ENCODE data around the gene EGFLAM.
A peak's percentile ranks its signal among the peaks of the same experiment; 100 is the strongest.
"Not testable (repeated sequence)": the region's sequence is repeated elsewhere in the genome, so short reads cannot be mapped to it uniquely, and the experiment has no call there.

The EGFLAM gene

DNA sequence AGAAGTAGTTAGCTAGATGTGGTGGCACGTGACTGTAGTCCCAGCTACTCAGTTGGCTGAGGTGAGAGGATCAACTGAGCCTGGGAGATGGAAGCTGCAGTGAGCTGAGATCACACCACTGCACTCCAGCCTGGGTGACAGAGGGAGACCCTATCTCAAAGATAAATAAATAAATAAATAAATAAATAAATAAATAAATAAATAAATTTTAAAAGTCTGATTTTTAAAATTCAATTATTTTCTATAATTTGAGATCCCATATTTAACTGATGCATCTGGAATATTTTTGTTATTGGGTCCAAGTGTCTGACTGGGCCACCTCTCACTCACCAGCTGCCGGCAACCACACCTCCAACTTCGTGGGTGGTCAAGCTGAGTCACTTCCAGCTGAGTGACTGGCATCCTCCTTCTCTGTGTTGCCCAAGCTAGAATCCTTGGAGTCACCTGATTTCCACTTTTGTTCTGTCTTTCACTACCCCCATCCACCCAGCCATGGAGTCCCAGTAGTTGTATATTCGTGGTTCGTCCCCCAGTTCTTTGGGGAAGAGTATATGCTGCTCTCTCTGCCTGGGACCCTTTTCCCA, 70.9 kb downstream of the EGFLAM start:
- peak; percentile 29 for DNase-seq (ENCODE audit: low spot score)

DNA sequence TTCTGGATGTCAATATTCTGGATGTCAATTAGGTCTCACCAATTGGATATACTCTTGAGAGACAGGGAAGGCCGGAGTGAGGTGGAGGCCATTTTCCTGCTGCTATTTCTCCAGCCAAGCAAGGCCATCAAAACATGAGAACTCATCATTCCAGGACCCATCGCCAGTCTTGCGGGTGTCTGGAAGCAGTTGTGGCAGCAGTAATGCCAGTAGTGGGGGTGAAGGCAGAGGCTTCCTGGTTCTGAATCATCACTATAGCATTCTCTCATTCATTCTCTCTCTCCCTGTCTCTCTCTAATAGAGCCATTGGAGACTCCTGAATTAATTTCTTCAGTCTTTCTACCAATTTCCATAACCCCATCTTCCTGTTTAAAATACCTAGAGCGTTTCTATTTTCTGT, 71.8 kb downstream of the EGFLAM start:
- peak; percentile 78 for DNase-seq (ENCODE audit: low spot score)

DNA sequence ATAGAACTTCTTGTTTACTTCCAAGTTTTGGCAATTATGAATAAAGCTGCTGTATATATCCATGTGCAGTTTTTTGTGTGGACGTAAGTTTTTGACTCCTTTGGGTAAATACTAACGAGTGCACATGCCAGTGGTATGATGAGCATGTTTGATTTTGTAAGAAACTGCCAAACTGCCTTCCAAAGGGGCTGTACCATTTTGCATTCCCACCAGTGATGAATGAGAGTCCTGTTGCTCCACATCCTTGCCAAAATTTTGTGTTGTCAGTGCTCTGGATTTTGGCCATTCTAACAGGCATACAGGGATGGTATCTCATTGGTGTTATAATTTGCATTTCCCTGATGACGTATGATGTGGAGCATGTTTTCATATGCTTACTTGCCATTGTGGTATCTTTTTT, 73.5 kb downstream of the EGFLAM start:
- no peak for DNase-seq (ENCODE audit: low spot score)

DNA sequence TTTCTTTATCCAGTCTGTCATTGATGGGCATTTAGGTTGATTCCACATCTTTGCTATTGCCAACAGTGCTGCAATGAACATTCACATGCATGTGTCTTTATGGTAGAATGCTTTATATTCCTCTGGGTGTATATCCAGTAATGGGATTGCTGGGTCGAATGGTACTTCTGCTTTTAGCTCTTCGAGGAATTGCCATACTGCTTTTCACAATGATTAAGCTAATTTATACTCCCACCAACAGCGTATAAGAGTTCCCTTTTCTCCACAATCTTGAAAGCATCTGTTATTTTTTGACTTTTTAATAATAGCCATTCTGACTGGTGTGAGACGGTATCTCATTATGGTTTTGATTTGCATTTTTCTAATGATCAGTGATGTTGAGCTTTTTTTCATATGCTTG, 74.8 kb downstream of the EGFLAM start:
- not testable (repeated sequence) for DNase-seq (ENCODE audit: low spot score)

DNA sequence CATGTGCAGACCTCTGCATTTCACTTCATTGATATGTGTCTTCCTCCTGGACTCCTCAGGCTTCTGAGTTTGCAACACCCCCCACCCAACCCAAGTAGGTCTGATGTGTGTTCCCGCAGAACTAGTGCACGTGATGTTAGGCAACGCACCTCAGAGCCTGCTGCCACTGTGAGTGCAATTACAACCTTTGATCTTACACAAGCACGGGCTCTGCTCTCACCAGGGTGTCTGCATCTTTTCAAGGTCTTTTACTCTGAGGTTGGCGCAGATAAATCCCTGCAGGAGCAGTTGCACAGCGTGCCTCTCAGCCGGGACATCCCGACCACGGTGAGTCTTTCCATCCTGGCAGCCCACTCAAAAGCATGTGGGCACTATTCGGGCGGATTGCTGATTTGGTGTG, 80.1 kb downstream of the EGFLAM start:
- no peak for DNase-seq (ENCODE audit: low spot score)

DNA sequence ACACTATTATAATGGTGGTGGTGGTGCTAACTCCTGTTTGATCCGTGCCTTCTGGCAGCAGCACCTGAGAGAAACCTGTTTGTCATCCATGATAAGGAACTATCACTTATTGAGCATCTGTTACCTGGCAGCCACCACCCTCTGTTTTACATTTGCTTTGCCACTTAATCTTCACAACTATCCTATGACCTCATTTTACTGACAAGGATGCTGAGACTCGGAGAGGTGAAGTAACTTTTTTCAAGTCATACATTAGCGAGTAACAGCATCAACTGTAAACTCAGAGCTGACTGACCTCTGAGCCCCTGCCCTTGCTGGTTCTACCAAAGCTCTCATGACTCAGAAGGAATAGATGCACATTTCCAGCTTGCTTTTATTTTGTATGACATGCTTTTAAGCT, 81.1 kb downstream of the EGFLAM start:
- no peak for DNase-seq (ENCODE audit: low spot score)

DNA sequence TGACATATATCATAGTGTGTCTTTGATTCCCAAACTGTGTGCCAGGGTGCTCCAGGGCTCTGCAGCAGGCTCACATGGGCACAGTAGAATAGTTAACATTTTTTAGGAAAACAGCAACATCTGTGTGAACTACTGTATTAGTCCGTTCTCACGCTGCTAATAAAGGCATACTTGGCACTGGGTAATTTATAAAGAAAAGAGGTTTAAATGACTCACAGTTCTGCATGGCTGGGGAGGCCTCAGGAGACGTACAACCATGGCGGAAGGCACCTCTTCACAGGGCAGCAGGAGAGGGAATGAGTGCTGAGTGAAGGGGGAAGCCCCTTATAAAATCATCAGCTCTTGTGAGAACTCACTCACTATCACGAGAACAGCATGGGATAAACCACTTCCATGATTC, 82.7 kb downstream of the EGFLAM start:
- no peak for DNase-seq (ENCODE audit: low spot score)

DNA sequence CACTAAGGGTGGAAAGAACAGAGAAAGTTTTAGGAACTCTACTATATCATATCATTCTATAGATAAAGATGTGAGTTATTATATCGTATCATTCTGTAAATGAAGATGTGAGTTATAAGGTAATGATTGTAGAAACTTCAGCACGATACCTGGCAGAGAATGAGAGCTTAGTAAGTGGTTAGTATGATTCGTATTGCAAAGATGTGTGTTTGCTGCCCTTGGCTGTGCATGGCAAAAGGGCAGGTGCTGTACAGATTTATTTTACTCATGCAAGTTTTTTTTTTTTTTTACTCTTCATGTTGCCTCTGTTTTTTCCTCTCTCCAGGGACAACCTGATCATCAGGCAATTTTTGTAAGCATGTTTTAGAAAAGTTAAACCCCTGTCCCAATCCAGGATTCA, 83.3 kb downstream of the EGFLAM start:
- no peak for DNase-seq (ENCODE audit: low spot score)

DNA sequence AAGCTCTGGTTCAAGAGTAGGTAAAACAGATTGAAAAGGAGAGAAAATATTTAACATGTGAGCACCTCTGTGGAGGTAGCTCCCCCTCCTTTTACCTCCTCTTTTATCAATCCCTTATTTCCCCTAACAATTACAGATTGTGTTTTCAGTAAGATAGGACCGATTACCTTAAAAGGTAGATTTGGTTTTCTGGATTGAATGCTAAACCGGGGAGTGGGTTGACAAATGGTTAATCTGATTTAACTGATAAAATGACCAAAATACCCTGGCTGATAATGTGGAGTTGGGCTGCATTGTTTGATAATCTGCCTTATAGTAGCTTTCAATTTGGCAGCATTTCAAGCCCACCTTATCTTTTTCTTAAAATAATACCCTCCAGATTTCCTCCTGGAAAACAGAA, 83.9 kb downstream of the EGFLAM start:
- no peak for DNase-seq (ENCODE audit: low spot score)

DNA sequence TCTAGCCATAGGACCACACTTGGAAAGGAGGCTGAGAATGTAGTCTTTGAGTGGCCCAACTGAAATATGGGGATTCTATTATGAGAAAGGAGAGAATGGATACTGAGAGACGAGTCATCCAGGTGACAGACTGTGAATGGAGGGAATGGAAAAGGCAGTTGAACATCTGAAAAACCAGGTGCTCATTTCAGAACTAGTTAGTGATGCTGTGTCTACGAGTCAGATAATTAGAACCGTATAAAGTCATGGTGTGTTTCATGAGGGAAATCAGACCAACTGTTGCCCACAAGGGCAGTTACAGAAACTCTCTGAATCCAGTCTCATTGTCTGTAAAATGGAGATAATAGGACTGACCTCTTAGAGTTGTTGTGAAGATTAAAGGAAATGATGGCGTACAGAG, 86.5 kb downstream of the EGFLAM start:
- DNase-seq (ENCODE audit: low spot score) = no peak

DNA sequence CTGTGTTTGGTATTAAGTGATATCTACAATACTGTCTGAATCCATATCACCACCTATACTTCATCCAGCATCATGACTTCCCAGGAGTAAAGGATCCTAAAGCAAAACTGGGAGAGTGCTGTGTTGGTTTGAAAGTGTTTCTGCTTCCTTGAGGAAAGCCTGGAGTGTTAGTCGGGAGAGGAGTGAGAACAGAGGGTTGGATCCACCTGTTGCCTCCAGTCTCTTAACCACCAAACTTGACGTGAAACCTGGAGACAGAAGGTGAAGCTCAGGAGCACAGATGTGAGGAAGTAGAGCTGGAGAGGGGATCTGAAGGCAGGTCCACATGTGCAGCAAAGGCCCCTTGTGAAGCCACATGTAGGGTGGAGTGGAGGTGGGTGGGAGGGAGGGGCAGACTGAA, 88.2 kb downstream of the EGFLAM start:
- DNase-seq (ENCODE audit: low spot score) = no peak

DNA sequence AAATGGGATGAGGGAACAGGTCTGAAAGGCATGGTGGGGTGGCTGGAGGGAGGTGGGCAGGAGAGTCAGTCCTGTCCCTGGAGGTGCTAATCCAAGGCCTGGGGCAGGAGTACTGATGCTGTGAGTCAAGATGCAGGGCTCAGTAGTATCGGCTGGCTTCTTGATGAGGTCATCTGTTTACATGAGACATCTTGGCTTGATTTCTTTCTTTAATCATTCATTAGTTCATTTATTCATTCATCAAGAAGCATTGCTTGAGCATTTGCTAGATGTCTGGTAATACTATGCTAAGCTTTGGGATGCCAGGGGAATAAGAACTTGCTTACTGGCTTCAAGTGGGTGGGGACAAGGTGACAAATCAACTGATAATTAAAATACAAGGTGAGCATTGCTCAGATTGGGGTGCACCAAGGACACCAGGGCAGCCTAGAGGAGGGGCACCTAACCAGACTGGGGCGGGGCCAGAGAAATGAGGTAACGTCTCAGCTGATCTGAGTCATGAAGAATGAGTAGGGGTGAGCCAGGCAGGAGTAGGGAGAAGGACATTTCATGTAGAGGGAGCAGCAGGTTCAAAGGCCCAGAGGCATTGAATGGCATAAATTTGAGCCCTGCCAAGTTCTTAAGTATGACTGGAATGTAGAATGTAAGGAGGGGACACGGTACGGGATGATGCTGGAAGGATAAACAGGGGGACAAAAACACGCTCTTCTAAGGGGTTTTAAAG, 88.8 kb downstream of the EGFLAM start:
- no peak for DNase-seq (ENCODE audit: low spot score)

DNA sequence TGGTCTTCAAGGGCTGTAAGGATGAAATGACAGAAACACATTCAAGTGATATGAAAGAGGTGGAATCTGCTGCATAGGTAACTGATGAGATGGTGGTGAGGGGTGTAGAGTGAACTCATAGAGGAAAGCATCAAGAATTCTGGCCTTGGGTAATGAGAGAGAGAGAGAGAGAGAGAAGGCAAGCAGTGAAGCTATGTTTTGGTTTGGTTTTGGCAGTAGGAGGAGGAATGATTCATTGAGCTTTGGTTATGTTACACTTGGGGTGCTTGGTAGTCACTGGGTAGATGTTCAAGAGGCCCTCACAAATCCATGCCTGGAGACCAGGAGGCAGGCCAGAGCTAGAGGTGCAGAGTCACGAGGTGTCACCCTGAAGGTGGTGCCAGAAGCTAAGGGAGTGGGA, 89.5 kb downstream of the EGFLAM start:
- no peak for DNase-seq (ENCODE audit: low spot score)

DNA sequence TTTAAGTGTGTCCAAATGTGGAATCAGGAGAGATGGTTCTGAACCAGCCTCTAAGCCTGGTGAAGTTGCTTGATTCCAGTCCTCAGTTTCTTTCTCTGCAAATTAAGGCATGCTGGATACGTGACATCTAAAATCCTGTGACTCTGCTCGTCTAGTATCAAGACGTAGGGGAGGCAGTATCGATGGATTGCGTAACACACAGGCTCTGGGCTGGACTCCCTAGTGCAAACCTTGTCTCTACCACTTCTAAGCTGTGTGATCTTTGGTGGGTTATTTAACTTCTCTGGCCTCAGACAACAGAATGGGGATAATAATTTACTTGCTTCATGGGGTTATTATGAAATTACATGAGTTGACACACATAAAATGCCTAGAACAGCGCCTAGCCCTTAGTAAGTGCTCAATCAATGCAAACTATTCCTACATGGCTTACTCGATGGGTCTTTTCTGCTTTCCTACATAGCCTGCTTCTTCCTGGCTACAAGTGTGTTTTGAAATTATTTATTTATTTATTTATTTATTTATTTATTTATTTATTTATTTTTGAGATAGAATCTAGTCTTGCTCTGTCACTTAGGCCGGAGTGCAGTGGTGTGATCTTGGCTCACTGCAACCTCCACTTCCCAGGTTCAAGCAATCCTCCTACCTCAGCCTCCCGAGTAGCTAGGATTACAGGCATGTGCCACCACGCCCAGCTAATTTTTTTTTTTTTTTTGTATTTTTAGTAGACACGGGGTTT, 102.1 kb downstream of the EGFLAM start:
- no peak for DNase-seq (ENCODE audit: low spot score)

DNA sequence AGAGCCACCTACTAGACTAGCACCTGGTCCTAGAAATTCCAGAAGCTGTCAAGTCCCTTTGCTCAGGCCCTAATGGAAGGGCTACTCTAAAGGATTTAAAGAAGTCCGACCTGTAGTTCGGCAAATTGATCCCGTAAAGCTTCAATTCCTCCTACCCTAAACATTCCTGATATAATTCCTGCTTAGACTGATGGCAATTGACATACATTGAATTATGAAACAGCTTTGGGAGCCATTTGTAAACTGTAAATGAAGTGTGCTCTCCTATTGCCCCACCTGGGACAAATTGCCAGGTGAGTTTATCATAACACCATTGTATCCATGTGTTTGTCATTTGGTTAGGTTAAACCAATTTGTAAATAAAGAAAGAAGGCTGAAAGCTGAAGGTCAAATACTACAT, 104.4 kb downstream of the EGFLAM start:
- no peak for DNase-seq (ENCODE audit: low spot score)

DNA sequence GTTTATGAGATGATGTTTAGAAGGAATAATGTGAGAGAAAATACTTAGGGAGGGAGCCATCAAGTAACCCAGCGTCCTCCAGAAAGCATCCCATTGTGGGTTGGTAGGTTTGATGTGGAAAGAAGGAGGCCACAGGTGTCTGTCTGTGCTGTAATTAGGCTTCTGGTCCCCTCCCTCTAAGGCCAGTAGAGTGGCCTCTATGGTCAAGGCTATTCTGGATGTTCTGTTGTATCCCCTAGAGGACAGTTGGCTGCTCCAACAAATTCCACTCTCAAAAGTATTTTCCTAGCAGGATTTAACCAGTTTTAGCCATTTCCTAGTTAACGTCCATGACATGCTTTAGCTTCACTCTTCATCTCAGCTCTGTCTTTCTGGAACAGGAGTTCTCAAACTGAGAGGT, 106.5 kb downstream of the EGFLAM start:
- DNase-seq (ENCODE audit: low spot score) = no peak

DNA sequence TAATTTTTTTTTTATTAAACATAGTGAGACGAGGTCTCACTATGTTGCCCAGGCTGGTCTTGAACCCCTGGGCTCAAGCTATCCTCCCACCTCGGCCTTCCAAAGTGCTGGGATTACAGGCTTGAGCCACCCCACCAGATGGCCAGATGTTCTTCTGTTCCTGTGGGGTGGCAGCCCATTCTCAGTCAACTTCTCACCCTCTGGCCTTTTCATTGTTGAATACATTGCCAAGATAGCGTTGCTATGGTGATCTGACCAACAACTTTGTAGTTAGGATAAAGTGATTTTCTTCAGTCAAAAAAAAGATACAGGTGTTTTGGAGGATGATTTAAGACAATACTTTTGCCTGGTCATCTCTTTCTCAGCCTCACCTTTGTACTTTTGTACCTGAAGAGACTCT, 109.1 kb downstream of the EGFLAM start:
- DNase-seq (ENCODE audit: low spot score) = no peak

DNA sequence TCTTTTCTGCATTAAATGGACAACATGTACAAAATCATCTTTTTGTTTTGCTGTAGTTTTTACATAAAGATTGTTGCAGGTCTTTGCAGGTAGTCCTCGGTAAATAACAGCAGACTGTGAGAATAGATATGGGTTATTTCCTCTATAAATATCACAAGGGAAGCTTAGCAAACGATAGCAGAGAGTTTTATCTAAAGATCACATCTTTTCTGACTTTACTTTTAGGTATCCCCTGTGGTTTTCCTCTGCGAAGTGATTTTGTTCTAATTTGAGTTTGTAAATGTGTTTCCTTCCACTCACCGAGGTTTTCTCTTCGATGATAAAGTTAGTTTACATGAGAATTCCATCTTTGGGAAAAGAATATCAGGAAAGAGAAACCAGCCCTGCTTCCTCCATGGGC, 109.6 kb downstream of the EGFLAM start:
- DNase-seq (ENCODE audit: low spot score) = no peak

DNA sequence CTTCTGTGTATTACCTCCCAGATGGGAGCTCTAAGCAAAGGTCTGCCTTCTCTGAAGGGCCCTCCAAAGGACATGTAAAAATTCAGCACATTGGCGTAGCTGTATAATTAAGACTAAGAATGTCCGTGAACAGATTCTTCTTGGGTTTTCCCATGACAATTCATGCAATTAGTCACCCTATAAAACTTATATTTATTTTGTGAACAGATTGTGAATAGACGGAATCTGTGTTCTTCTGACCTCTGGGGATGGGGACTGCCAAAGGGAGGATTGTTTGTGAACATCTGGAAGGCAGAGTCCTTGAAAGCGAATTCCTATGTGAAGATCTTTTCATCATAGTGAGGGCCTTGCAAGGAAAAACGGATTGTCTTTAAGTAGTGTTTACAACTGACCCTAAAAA, 111.3 kb downstream of the EGFLAM start:
- DNase-seq (ENCODE audit: low spot score) = no peak

DNA sequence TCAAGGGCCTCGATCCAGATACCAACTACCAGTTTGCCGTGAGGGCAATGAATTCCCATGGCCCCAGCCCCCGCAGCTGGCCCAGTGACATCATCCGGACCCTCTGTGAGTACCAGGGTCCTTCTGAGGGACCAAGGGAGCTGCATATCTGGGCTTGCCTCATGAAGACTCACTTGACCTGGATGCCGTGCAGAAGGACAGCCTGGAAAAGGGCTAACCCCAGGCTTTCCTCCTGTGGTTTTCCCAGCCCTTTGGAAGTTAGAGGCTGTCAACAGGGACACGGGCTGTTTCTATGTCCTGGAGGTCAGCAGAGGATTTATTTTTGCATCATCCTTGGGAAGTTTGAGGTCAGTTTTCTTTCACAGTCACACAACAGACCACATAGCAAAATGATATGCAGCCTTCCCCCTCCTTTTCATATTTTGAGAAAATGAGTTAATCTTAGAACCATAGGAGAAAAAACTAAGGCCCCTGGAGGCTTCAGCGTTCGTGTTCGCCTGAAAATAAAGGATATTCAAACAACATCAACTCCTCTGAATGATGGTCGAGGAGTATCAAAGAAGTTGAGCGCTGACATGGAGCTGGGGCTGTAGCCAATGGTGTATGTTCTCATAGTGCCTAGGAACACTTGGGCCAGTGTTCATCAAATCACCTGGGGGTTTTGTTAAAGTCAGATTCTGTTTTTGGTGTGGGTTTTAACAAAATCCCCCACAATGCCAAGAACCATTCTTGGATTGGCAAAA, 112.2 kb downstream of the EGFLAM start:
- no peak for DNase-seq (ENCODE audit: low spot score)

DNA sequence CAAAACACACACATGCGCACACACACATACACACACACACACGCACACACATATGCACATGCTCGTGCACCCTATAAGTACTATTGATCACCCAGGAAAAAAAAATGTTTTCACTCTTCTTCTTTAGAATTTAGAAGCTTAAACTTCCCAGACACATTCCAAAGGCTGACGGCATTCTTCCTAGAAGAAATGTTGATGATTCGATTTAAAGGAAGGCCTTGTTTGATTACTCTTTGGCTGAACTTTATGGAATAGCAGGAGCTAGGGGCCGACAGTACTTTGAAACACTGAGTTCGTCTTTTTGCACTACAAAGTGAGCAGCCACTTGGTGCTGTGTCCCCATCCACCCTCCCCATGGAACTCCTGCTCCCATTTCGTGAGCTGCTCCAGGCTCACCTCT, 113.2 kb downstream of the EGFLAM start:
- DNase-seq (ENCODE audit: low spot score) = no peak

DNA sequence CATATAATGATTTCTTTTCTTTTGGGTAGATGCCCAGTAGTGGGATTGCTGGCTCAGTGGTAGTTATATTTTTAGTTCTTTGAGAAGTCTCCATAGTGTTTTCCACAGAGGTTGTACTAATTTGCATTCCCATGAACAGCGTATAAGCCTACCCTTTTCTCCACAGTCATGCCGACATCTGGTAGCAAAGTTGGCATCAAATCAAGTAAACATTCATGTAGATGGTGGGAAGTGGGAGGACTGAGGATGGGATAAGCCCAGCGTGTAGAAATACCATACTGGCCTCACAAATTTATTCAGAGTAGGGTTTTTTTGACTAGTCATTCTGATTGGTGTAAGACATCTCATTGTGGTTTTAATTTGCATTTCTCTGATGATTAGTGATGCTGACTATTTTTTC, 115.4 kb downstream of the EGFLAM start:
- DNase-seq (ENCODE audit: low spot score) = no peak

DNA sequence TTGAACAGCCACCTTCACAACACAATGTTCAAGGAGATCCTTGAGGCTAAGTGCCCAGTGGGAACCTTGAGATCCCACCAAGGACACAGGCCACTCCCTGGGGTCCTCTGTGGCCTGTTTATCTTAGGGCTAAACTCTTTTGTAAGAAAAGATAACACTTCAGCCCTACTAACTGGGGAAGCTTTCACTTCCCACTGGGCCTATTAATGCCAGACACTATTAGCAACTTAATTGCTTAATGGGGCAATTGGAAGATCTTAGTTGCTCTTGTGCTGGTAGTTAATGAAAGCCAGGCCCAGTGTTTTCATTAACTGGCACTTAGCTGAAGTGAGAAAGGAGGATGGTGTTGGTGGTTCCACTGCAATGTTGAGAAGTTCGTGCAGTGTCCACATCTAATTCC, 117.1 kb downstream of the EGFLAM start:
- no peak for DNase-seq (ENCODE audit: low spot score)
